Glutamatergic neuron (in vitro differentiated cells): ENCODE measurements around the gene HDAC4. TPM values are rescaled to one million over a fixed set of nuclear protein-coding genes. Genes with fewer than 3 reads are reported as not detected.

Source experiments
- DNase-seq: peaks from one replicate; pipeline ENCODE4 v3.0.0; 2022
- H3K27ac Mint-ChIP-seq: one replicate; pipeline ENCODE4 v1.8.0; 2020; ENCODE audit warnings: mild to moderate bottlenecking, mixed read lengths, inconsistent platforms; ENCODE audit not compliant: unreplicated experiment
- H3K27me3 Mint-ChIP-seq: one replicate; pipeline ENCODE4 v1.8.0; 2020; ENCODE audit warnings: mild to moderate bottlenecking, moderate library complexity, mixed read lengths, inconsistent platforms; ENCODE audit not compliant: unreplicated experiment
- H3K36me3 Mint-ChIP-seq: one replicate; pipeline ENCODE4 v1.8.0; 2020; ENCODE audit warnings: mild to moderate bottlenecking, mixed read lengths, inconsistent platforms; ENCODE audit not compliant: unreplicated experiment
- H3K4me1 Mint-ChIP-seq: one replicate; pipeline ENCODE4 v1.8.0; 2020; ENCODE audit warnings: mild to moderate bottlenecking, low read depth, mixed read lengths, inconsistent platforms; ENCODE audit not compliant: unreplicated experiment
- H3K4me3 Mint-ChIP-seq: one replicate; pipeline ENCODE4 v1.8.0; 2020; ENCODE audit warnings: mild to moderate bottlenecking, mixed read lengths, inconsistent platforms; ENCODE audit not compliant: unreplicated experiment
- H3K9me3 Mint-ChIP-seq: one replicate; pipeline ENCODE4 v1.8.0; 2020; ENCODE audit warnings: mild to moderate bottlenecking, moderate library complexity, mixed read lengths, inconsistent platforms; ENCODE audit not compliant: unreplicated experiment
- total RNA-seq: library from RNA; stranded (reverse); fragmentation: NEBNext Ultra II Directional; extraction: Animal tissue kit (Norgen Biotek cat#: 25700); gene quantifications from one replicate; pipeline ENCODE4 v1.2.1, GENCODE V29; 2021; ENCODE audit not compliant: unreplicated experiment
- TF ChIP-seq, protein P1 (sequence below): fragments of 200-600 bp; sonication (generic); IDR thresholded peaks from one replicate; pipeline ENCODE4 v1.5.0; 2021; ENCODE audit not compliant: partially characterized antibody, unreplicated experiment

The HDAC4 gene
- total RNA-seq, 1 donor from 2014 or later = 90.6 TPM

DNA sequence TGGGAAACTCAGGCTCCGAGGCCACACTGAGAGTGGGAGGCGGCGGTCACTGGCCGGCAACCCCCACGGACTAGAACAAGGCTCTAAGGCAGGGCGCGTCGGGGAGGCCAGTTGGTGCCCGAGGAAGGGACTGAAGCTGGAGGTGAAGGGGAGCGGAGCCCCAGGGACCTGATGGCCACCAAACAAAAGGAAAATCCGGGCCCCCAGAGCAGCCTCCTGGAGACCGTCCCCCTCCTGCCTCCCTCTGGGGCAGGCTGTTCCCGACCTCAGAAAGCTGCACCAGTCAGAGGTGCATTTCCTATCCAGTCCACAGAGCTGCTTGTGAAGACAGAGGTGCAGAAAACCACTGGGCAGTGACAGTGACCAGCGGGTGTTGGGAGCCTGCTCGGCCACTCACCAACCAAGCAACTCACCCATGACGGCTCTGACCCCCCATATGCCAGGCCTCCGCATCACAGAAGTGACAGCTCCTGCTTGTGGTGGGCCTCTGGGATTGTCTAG, 380.2 kb downstream of the HDAC4 start:
- H3K9me3 Mint-ChIP-seq = peaks cover 2% of the 10 kb centered on the region
- DNase-seq = no peak
- H3K4me1 Mint-ChIP-seq = no peaks in the 10 kb centered on the region
- TF ChIP-seq, protein P1, sequence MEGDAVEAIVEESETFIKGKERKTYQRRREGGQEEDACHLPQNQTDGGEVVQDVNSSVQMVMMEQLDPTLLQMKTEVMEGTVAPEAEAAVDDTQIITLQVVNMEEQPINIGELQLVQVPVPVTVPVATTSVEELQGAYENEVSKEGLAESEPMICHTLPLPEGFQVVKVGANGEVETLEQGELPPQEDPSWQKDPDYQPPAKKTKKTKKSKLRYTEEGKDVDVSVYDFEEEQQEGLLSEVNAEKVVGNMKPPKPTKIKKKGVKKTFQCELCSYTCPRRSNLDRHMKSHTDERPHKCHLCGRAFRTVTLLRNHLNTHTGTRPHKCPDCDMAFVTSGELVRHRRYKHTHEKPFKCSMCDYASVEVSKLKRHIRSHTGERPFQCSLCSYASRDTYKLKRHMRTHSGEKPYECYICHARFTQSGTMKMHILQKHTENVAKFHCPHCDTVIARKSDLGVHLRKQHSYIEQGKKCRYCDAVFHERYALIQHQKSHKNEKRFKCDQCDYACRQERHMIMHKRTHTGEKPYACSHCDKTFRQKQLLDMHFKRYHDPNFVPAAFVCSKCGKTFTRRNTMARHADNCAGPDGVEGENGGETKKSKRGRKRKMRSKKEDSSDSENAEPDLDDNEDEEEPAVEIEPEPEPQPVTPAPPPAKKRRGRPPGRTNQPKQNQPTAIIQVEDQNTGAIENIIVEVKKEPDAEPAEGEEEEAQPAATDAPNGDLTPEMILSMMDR = no peak
- H3K4me3 Mint-ChIP-seq = no peak overlapping the region
- peaks cover 3% of the 10 kb centered on the region for H3K27me3 Mint-ChIP-seq
- no peak overlapping the region for H3K27ac Mint-ChIP-seq
- H3K36me3 Mint-ChIP-seq = no peaks in the 10 kb centered on the region

DNA sequence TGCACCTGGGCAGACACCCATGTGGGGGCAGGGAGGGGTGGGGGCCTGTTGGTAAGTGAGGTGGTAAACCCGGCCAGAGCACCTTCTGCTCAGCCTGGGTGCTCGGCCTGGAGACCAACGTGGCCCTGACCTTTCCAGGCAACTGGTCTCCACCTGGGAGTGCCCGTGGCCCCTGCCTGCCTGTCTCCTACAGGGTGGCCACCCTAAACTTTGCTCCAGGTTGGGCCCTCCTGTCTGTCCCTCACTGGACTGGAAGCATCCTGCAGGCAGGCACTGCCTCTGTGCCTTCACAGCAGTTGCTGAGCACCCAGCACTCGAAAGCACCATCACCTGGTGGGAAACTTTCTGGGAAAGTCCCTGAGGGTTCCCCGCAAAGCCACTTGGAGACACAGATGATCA, 381.6 kb downstream of the HDAC4 start:
- peaks cover 3% of the 10 kb centered on the region for H3K27me3 Mint-ChIP-seq
- no peak overlapping the region for H3K4me3 Mint-ChIP-seq
- no peaks in the 10 kb centered on the region for H3K36me3 Mint-ChIP-seq
- no peak overlapping the region for H3K27ac Mint-ChIP-seq
- H3K4me1 Mint-ChIP-seq = no peaks in the 10 kb centered on the region
- peaks cover 2% of the 10 kb centered on the region for H3K9me3 Mint-ChIP-seq
- TF ChIP-seq, protein P1 = no peak
- DNase-seq = no peak

GRCh38 chr2:239018271-239019182, 382.3 kb downstream of the HDAC4 start:
- Mint-ChIP-seq H3K36me3 (no peaks in the 10 kb centered on the region), H3K4me3 (no peak overlapping the region), H3K27ac (no peak overlapping the region), H3K4me1 (no peaks in the 10 kb centered on the region), H3K9me3 (peaks cover 2% of the 10 kb centered on the region), H3K27me3 (peaks cover 3% of the 10 kb centered on the region)
- TF ChIP-seq, protein P1 = no peak
- no peak for DNase-seq

DNA sequence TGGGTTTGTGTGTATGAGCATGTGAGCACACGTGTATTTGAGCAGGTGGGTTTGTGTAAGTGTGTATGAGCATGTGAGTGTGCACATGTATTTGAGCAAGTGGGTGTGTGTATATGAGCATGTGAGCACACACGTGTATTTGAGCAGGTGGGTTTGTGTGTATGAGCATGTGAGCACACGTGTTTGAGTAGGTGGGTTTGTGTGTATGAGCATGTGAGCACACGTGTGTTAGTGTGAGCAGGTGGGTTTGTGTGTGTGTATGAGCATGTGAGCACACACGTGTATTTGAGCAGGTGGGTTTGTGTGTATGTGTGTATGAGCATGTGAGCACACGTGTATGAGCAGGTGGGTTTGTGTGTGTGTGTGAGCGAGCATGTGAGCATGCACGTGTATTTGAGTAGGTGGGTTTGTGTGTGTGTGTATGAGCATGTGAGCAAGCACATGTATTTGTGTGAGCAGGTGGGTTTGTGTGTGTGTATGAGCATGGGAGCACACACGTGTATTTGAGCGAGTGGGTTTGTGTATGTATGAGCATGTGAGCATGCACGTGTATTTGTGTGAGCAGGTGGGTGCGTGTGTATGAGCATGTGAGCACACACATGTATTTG, 383.2 kb downstream of the HDAC4 start:
- no peak overlapping the region for H3K4me3 Mint-ChIP-seq
- H3K27me3 Mint-ChIP-seq = peaks cover 3% of the 10 kb centered on the region
- DNase-seq = no peak
- no peaks in the 10 kb centered on the region for H3K9me3 Mint-ChIP-seq
- H3K27ac Mint-ChIP-seq = no peak overlapping the region
- TF ChIP-seq, protein P1 = no peak
- H3K4me1 Mint-ChIP-seq = no peaks in the 10 kb centered on the region
- H3K36me3 Mint-ChIP-seq = no peaks in the 10 kb centered on the region
